IMR-90 (cell line): Measurements from ENCODE around the gene ZNF778. TPM values are rescaled to one million over a fixed set of nuclear protein-coding genes. Genes with fewer than 3 reads are reported as not detected.

Source experiments
- ATAC-seq: fragments of 200-7000 bp; cut with Tn5 transposase; 2 replicates; pipeline ENCODE4 v1.9.1; 2020; ENCODE audit warnings: low read depth, mild to moderate bottlenecking, moderate library complexity
- BruUV-seq: library from RNA; stranded (reverse); fragments of 400-500 nt; replicated peaks from 2 replicates; lab custom pipeline; 2021; lab: Mats Ljungman, UMichigan
- CTCF ChIA-PET: fragments of 300-600 bp; formaldehyde crosslinking; extraction: SDS; loops from one replicate; lab custom pipeline; 2021; ENCODE audit warnings: antibody characterized with exemption; lab: Yijun Ruan, JAX
- POLR2A ChIA-PET: fragments of 300-600 bp; sonication (Branson Sonifier 250); formaldehyde crosslinking; loops from one replicate; lab custom pipeline; 2022; ENCODE audit warnings: antibody characterized with exemption; ENCODE audit not compliant: unreplicated experiment; lab: Charles Lee
- DNase-seq: peaks from one replicate; pipeline ENCODE4 v3.0.0; 2013
- H2AFZ ChIP-seq: replicated peaks from 2 replicates; pipeline ENCODE3; 2013; ENCODE audit warnings: low read length, mild to moderate bottlenecking; ENCODE audit not compliant: poor library complexity
- H2AK5ac ChIP-seq: 2 replicates; pipeline ENCODE4 v1.6.1; 2013; ENCODE audit warnings: low read depth, low read length, inconsistent platforms
- H2AK9ac ChIP-seq: replicated peaks from 2 replicates; pipeline ENCODE3; 2013; ENCODE audit warnings: mild to moderate bottlenecking, low read depth, low read length, moderate library complexity; ENCODE audit not compliant: poor library complexity
- H2BK120ac ChIP-seq: 2 replicates; pipeline ENCODE4 v1.6.1; 2013; ENCODE audit warnings: low read depth, low read length, inconsistent platforms
- H2BK15ac ChIP-seq: 3 replicates; pipeline ENCODE4 v1.6.1; 2013; ENCODE audit warnings: low read depth, low read length, inconsistent platforms
- H2BK20ac ChIP-seq: 2 replicates; pipeline ENCODE4 v1.6.1; 2013; ENCODE audit warnings: low read depth, mild to moderate bottlenecking, inconsistent platforms, low read length, moderate library complexity
- H2BK5ac ChIP-seq: 2 replicates; pipeline ENCODE4 v1.6.1; 2013; ENCODE audit warnings: mild to moderate bottlenecking, low read depth, low read length, inconsistent platforms; ENCODE audit not compliant: poor library complexity, severe bottlenecking
- H3K14ac ChIP-seq: replicated peaks from 2 replicates; pipeline ENCODE4 v1.6.1; 2013; ENCODE audit warnings: low read depth, low read length, inconsistent platforms
- H3K18ac ChIP-seq: 2 replicates; pipeline ENCODE4 v1.6.1; 2013; ENCODE audit warnings: low read depth, low read length, control low read depth
- H3K23ac ChIP-seq: 2 replicates; pipeline ENCODE4 v1.6.1; 2013; ENCODE audit warnings: low read depth, low read length, inconsistent platforms
- H3K27ac ChIP-seq: 2 replicates; pipeline ENCODE4 v1.5.1; 2013; ENCODE audit warnings: mild to moderate bottlenecking, control low read depth, low read length; ENCODE audit not compliant: insufficient read depth
- H3K27me3 ChIP-seq: 2 replicates; pipeline ENCODE4 v1.6.1; 2013; ENCODE audit warnings: low read length; ENCODE audit not compliant: control insufficient read depth, insufficient read depth
- H3K36me3 ChIP-seq: 2 replicates; pipeline ENCODE4 v1.6.1; 2013; ENCODE audit warnings: low read length, mixed read lengths; ENCODE audit not compliant: control insufficient read depth, insufficient read depth
- H3K4ac ChIP-seq: 2 replicates; pipeline ENCODE4 v1.6.1; 2013; ENCODE audit warnings: low read depth, low read length, inconsistent platforms
- H3K4me1 ChIP-seq: 2 replicates; pipeline ENCODE4 v1.6.1; 2013; ENCODE audit warnings: low read length, mixed read lengths; ENCODE audit not compliant: control insufficient read depth, insufficient read depth
- H3K4me2 ChIP-seq: 2 replicates; pipeline ENCODE4 v1.6.1; 2013; ENCODE audit warnings: low read depth, mild to moderate bottlenecking, control low read depth, low read length, moderate library complexity
- H3K4me3 ChIP-seq: 2 replicates; pipeline ENCODE4 v1.5.1; 2013; ENCODE audit warnings: low read depth, mild to moderate bottlenecking, control low read depth, low read length, moderate library complexity; ENCODE audit not compliant: insufficient read depth
- H3K56ac ChIP-seq: 2 replicates; pipeline ENCODE4 v1.6.1; 2013; ENCODE audit warnings: low read length, inconsistent platforms; ENCODE audit not compliant: insufficient read depth; ENCODE audit errors: extremely low read depth
- H3K79me1 ChIP-seq, 2 experiments: 2 replicates each; pipeline ENCODE4 v1.6.1; 2013; ENCODE audit warnings: low read length in 2 of 2, inconsistent platforms in 1 of 2, low read depth in 1 of 2
- H3K9ac ChIP-seq: 2 replicates; pipeline ENCODE4 v1.6.1; 2013; ENCODE audit warnings: low read depth, low read length, control low read depth
- H3K9me1 ChIP-seq: 2 replicates; pipeline ENCODE4 v1.6.1; 2013; ENCODE audit warnings: low read length, inconsistent platforms; ENCODE audit not compliant: insufficient read depth
- H3K9me3 ChIP-seq: 2 replicates; pipeline ENCODE4 v1.6.1; 2013; ENCODE audit warnings: low read length; ENCODE audit not compliant: control insufficient read depth, insufficient read depth
- H4K20me1 ChIP-seq: 2 replicates; pipeline ENCODE4 v1.6.1; 2013; ENCODE audit warnings: low read length, inconsistent platforms; ENCODE audit not compliant: insufficient read depth
- H4K5ac ChIP-seq: 2 replicates; pipeline ENCODE4 v1.6.1; 2013; ENCODE audit warnings: mild to moderate bottlenecking, low read depth, low read length, control low read depth
- H4K8ac ChIP-seq, 2 experiments: 2 replicates each; pipeline ENCODE4 v1.6.1; 2013; ENCODE audit warnings: low read depth in 2 of 2, low read length in 2 of 2, control low read depth in 1 of 2, inconsistent platforms in 1 of 2
- H4K91ac ChIP-seq: 2 replicates; pipeline ENCODE4 v1.6.1; 2013; ENCODE audit warnings: low read depth, low read length, inconsistent platforms; ENCODE audit not compliant: insufficient read depth
- BHLHE40 ChIP-seq: fragments of 150-350 bp; IDR thresholded peaks from 2 replicates; pipeline ENCODE4 v1.6.1; 2016; ENCODE audit warnings: mild to moderate bottlenecking, low read depth, low read length
- CEBPB ChIP-seq: IDR thresholded peaks from 2 replicates; pipeline ENCODE4 v1.6.1; 2012; ENCODE audit warnings: low read depth, low read length, improper control_type of control experiment
- CHD1 ChIP-seq: IDR thresholded peaks from 2 replicates; pipeline ENCODE4 v1.6.1; 2012; ENCODE audit warnings: low read depth, low read length, improper control_type of control experiment
- FOS ChIP-seq: fragments of 150-350 bp; IDR thresholded peaks from 2 replicates; pipeline ENCODE4 v1.6.1; 2016; ENCODE audit warnings: low read depth, low read length
- MAFK ChIP-seq: IDR thresholded peaks from 2 replicates; pipeline ENCODE4 v1.6.1; 2012; ENCODE audit warnings: low read depth, low read length, improper control_type of control experiment
- MAZ ChIP-seq: IDR thresholded peaks from 2 replicates; pipeline ENCODE4 v1.6.1; 2012; ENCODE audit warnings: low read depth, mild to moderate bottlenecking, low read length, improper control_type of control experiment, moderate library complexity, borderline replicate concordance
- MXI1 ChIP-seq: IDR thresholded peaks from 2 replicates; pipeline ENCODE4 v1.6.1; 2012; ENCODE audit warnings: low read depth, mild to moderate bottlenecking, low read length, moderate library complexity, borderline replicate concordance
- NFE2L2 ChIP-seq: fragments of 150-350 bp; IDR thresholded peaks from 2 replicates; pipeline ENCODE4 v1.6.1; 2016; ENCODE audit warnings: low read depth, mild to moderate bottlenecking, low read length
- POLR2A ChIP-seq: IDR thresholded peaks from 2 replicates; pipeline ENCODE4 v1.6.1; 2012; ENCODE audit warnings: mild to moderate bottlenecking, low read depth, low read length
- RAD21 ChIP-seq: IDR thresholded peaks from 2 replicates; pipeline ENCODE4 v1.6.1; 2012; ENCODE audit warnings: low read length, improper control_type of control experiment
- SMC3 ChIP-seq: fragments of 150-350 bp; IDR thresholded peaks from 2 replicates; pipeline ENCODE4 v1.6.1; 2016; ENCODE audit warnings: low read depth, mild to moderate bottlenecking, antibody characterized with exemption, low read length, moderate library complexity
- WGBS, 2 experiments: methylation state at CpG; one replicate each; pipeline versions ENCODE4 v1.1.5 to v1.1.7; 2013; ENCODE audit warnings: missing lambda C conversion rate in 2 of 2; ENCODE audit not compliant: insufficient read length in 1 of 2; ENCODE audit errors: extremely low coverage in 2 of 2; 5-methylcytosine and 5-hydroxymethylcytosine counted together
- dilution Hi-C: fragments of 300-500 bp; cut with HindIII; formaldehyde crosslinking; loops from one replicate; pipeline ENCODE4 v1.14.3; 2018; ENCODE audit warnings: low sequenced_read_pairs; ENCODE audit not compliant: unreplicated experiment
- in situ Hi-C: fragments of 300-500 bp; cut with MboI; formaldehyde crosslinking; loops from 3 replicates; pipeline ENCODE4 v1.14.3; 2019; ENCODE audit warnings: low sequenced_read_pairs, inconsistent platforms, mixed read lengths
- intact Hi-C: fragments of 100-400 bp; cut with micrococcal nuclease; formaldehyde crosslinking; loops from 2 replicates; pipeline ENCODE4 v1.10.0; 2022
- polyA plus RNA-seq, 3 experiments: library from polyadenylated mRNA; depleted of rRNA; stranded (reverse); fragments of >200 nt; gene quantifications; 2 replicates each; pipeline ENCODE4 v1.2.3, GENCODE V29; 2012; ENCODE audit warnings: low replicate concordance in 1 of 3
- total RNA-seq: library from RNA; depleted of rRNA; stranded (reverse); fragments of >200 nt; gene quantifications from 2 replicates; pipeline ENCODE4 v1.2.3, GENCODE V29; 2012
- TF ChIP-seq, protein P1 (sequence below): fragments of 150-350 bp; IDR thresholded peaks from 2 replicates; pipeline ENCODE4 v1.6.1; 2016; ENCODE audit warnings: low read depth, mild to moderate bottlenecking, low read length, moderate library complexity, borderline replicate concordance
- TF ChIP-seq, protein P2 (sequence below): fragments of 150-350 bp; IDR thresholded peaks from 2 replicates; pipeline ENCODE4 v1.6.1; 2017; ENCODE audit warnings: mild to moderate bottlenecking, antibody characterized with exemption, low read length, low read depth

Gene ZNF778
- total and polyA plus RNA-seq, 2 of the 4 experiments (the other 2 are of a cell fraction): 5.6 to 9.9 TPM

DNA sequence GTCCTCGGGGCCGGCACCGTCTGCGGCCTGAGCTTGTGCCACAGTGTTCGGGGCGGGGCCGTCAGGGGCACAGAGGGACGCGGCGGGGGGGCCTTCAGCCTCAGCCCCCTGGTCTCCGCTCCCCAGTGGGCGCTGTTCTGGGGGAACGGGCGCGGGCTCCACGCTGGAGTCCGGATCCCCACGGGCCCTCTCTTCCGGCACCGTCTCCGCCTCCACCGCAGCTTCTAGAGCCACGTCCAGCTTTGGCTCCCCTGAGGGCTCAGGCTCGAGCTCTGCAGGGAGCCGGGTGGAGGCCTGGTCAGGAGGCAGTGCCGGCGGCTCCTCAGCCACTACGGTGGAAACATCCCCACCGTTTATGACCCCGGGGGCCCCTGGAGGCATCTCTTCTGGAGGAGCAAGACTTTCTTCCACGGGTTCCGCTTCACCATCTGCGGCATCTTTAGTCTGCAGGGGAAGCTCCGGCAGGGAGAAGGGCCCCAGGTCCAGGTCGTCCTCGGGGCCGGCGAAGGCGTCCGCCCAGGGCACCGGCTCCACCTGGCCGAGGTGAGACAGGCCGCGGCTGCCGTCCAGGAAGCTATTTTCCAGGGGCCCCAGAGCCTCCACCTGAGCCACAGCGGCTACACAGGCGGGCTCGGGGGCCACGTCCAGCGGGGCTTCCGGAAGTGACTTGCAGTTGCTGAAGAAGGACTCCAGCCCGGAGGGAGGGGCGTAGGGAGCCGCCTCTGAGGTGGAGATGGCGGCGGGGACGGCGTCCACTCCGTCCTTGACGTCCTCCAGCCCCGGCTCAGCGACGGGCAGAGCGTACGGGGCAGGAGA, 62.4 kb downstream of the ZNF778 start (continued):
- no peak for TF ChIP-seq RAD21

DNA sequence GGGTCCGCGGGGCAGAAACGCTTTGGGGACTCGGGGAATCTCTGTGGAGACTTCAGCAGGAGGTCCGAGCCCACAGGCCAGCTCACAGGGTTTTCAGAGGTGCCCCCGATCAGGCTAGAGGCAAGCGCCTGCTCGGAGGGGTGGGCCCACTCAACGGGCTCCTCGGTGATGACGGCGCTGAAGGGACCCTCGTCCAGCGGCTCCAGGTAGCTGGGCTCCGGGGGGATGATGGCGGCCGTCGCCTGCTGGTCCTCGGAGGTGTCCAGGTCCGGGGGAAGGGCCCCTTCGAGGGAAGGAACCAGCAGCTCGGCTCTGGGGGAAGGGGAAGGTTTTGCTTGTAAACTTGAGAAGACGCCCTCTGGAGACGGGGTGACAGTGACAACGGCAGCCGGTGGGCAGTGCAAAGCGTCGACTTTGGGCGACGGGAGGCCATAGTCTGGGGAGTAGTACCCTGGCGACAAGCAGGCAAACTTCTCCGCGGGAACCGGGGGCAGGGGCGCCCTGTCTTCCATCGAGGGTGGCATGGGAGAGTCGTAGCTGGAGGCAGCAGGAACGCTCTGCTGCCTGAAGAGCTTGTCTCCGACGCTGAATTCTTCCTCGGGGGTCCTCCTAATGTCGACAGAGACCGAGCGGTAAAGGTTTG, 63.2 kb downstream of the ZNF778 start:
- ATAC-seq (no peak), DNase-seq (no peak)
- Histone ChIP-seq H2BK20ac (no peak overlapping the region), H3K56ac (no peak overlapping the region), H2AK5ac (no peak overlapping the region), H2BK5ac (no peak overlapping the region), H3K36me3 (peaks cover 74% of the 10 kb centered on the region), H3K27me3 (no peaks in the 10 kb centered on the region), H2AK9ac (no peak overlapping the region), H2BK15ac (no peak overlapping the region), H3K79me1 (peaks cover 28 to 50% of the 10 kb centered on the region in 2 experiments), H2AFZ (no peak overlapping the region), H3K4me2 (no peak overlapping the region), H4K8ac (no peak overlapping the region), H3K14ac (no peak overlapping the region), H3K9me1 (no peaks in the 10 kb centered on the region), H3K23ac (no peak overlapping the region), H3K9me3 (no peaks in the 10 kb centered on the region), H3K9ac (no peak overlapping the region), H4K5ac (no peak overlapping the region), H4K91ac (no peak overlapping the region), H3K27ac (no peak overlapping the region), H2BK120ac (no peak overlapping the region), H3K4ac (no peak overlapping the region), H3K4me3 (no peak overlapping the region), H3K18ac (no peak overlapping the region), H3K4me1 (no peaks in the 10 kb centered on the region), H4K20me1 (peaks cover 29% of the 10 kb centered on the region)
- intact Hi-C loops: no loop called here
- TF ChIP-seq, protein P1, sequence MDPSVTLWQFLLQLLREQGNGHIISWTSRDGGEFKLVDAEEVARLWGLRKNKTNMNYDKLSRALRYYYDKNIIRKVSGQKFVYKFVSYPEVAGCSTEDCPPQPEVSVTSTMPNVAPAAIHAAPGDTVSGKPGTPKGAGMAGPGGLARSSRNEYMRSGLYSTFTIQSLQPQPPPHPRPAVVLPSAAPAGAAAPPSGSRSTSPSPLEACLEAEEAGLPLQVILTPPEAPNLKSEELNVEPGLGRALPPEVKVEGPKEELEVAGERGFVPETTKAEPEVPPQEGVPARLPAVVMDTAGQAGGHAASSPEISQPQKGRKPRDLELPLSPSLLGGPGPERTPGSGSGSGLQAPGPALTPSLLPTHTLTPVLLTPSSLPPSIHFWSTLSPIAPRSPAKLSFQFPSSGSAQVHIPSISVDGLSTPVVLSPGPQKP: no peak
- TF ChIP-seq, protein P2, sequence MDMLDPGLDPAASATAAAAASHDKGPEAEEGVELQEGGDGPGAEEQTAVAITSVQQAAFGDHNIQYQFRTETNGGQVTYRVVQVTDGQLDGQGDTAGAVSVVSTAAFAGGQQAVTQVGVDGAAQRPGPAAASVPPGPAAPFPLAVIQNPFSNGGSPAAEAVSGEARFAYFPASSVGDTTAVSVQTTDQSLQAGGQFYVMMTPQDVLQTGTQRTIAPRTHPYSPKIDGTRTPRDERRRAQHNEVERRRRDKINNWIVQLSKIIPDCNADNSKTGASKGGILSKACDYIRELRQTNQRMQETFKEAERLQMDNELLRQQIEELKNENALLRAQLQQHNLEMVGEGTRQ: no peak
- TF ChIP-seq CHD1 (no peak), MXI1 (no peak), FOS (no peak), SMC3 (no peak), NFE2L2 (no peak), MAFK (no peak), BHLHE40 (no peak), MAZ (no peak), POLR2A (no peak), CEBPB (no peak)
- ChIA-PET CTCF (no interaction called here), POLR2A (no interaction called here)
- WGBS, 2 experiments: 96% methylated on average over 32 of the region's 44 CpGs; no CpG with 5 or more reads in 1 of the 2 experiments
- in situ Hi-C loops: no loop called here
- dilution Hi-C loops: no loop called here
- BruUV-seq: no TSS peak
